OCI-LY1 (cell line): Measurements from ENCODE around the gene RIPK3.

Source experiments
- EZH2 ChIP-seq: fragments of 200-600 bp; sonication (generic), shearing (Covaris generic); IDR thresholded peaks from 2 replicates; pipeline ENCODE4 v1.8.0; 2017; ENCODE audit warnings: borderline replicate concordance, mixed run types, mild to moderate bottlenecking, antibody characterized with exemption, low read length, moderate library complexity, mixed read lengths
- TF ChIP-seq, protein P1 (sequence below): fragments of 200-600 bp; sonication (generic), shearing (Covaris generic); IDR thresholded peaks from 2 replicates; pipeline ENCODE4 v1.5.1; 2017; ENCODE audit warnings: mild to moderate bottlenecking, antibody characterized with exemption, low read length, moderate library complexity, mixed read lengths

DNA sequence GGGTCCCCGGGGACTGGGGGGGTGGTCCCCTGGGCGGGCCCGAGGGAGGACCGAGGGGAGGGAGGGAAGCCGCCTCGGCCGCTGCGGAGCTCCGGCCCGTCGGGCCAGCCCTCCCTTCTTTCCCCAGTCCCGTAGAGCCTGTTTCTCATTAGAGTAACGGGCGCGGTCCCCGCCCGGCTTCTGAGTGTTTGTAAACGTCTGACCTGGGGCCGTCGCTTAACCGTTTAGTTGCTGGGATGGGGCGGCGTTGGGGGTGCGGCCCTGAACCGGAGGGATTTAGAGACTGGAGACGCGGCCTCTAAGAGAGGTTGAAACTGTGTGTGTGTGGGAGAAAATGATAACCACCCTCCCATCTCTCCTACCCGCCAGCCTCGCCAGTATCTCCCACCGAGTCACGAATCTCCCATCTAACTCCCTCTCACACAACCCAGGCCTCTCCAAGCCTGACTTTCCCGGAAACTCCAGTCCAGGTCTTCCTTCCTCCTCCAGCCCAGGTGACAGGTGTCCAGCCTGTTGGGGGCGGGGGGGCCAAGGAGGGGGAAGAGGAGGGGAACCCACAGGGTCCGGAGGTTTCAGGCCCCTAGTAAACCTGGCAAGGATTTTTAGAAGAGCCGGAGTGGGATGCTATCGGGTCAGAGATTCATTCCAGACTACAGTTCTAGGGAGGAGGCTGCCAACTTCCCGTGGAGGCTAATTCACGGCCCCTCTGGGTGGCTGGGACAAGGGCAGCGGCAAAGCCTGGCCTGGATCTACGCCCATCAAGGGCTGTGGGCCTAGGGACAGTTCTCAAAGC is 27.1 kb upstream of the RIPK3 start:
- TF ChIP-seq, protein P1, sequence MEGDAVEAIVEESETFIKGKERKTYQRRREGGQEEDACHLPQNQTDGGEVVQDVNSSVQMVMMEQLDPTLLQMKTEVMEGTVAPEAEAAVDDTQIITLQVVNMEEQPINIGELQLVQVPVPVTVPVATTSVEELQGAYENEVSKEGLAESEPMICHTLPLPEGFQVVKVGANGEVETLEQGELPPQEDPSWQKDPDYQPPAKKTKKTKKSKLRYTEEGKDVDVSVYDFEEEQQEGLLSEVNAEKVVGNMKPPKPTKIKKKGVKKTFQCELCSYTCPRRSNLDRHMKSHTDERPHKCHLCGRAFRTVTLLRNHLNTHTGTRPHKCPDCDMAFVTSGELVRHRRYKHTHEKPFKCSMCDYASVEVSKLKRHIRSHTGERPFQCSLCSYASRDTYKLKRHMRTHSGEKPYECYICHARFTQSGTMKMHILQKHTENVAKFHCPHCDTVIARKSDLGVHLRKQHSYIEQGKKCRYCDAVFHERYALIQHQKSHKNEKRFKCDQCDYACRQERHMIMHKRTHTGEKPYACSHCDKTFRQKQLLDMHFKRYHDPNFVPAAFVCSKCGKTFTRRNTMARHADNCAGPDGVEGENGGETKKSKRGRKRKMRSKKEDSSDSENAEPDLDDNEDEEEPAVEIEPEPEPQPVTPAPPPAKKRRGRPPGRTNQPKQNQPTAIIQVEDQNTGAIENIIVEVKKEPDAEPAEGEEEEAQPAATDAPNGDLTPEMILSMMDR = no peak
- TF ChIP-seq EZH2 = no peak
